Gastrocnemius medialis (tissue), 4 donors: ENCODE measurements around the gene SMYD1.

ENCODE experiments used
- CTCF ChIP-seq, 5 experiments: fragments of 450-650 bp in 3 of 5; fragments of 200-600 bp in 2 of 5; sonication (generic) in 2 of 5; IDR thresholded peaks in 4 of 5; conservative IDR thresholded peaks in 1 of 5; 1 replicate in 4 of 5; 2 replicates in 1 of 5; pipeline ENCODE4 v1.5.1; 2016 to 2019; ENCODE audit warnings: antibody characterized with exemption in 5 of 5, mild to moderate bottlenecking in 3 of 5, moderate library complexity in 3 of 5
- POLR2A ChIP-seq, 2 donors: fragments of 450-650 bp; IDR thresholded peaks; one replicate each; pipeline ENCODE4 v1.6.1; 2017; ENCODE audit warnings: antibody characterized with exemption in 2 of 2, mild to moderate bottlenecking in 2 of 2, moderate library complexity in 2 of 2

- TF ChIP-seq POLR2A (IDR thresholded peaks at IDR 0.05) (no peak), CTCF (IDR thresholded peaks at IDR 0.05 in 4 of 5, conservative IDR thresholded peaks at IDR 0.05 in 1 of 5) (no peak)
Measured at GRCh38 chr2:88144914-88145497, 77.4 kb downstream of the SMYD1 start.
